GM18951 (cell line): ENCODE results near the gene PRKCB.
A peak's percentile ranks its signal among the peaks of the same experiment; 100 is the strongest.

Experiments used
- POLR2A ChIP-seq: IDR thresholded peaks from 4 replicates; pipeline ENCODE4 v1.6.1; 2011; ENCODE audit warnings: mild to moderate bottlenecking; ENCODE audit not compliant: insufficient read length, insufficient read depth; ENCODE audit errors: extremely low read depth
- in situ Hi-C: fragments of 300-500 bp; cut with MboI; formaldehyde crosslinking; loops from one replicate; pipeline ENCODE4 v1.12.0; 2022; ENCODE audit warnings: low sequenced_read_pairs, mixed read lengths, inconsistent platforms; ENCODE audit not compliant: unreplicated experiment

PRKCB gene

DNA sequence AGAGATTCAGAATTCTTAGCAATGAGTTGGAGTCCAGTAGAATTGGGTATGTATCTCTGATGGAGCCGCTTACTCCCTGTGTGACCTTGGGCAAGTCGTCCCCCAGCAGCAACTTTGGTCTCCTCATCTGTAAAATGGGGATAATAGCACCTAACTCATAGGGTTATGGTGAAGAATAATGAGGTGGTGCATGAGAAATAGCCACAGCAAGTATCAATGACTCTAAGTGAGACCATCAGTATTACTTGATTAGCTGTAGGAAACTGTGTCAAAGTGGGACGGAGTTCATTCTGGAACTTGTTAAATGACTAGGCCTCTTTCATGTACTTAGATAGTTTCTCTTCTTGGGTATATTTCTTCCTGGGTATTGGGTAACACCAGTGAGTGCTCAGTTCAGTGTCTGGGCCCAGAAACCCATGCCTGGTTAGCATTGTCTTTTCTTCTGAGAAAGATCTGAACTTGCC, 6.4 kb downstream of the PRKCB start:
- no peak for TF ChIP-seq POLR2A
- in situ Hi-C loops, result no loop called here

DNA sequence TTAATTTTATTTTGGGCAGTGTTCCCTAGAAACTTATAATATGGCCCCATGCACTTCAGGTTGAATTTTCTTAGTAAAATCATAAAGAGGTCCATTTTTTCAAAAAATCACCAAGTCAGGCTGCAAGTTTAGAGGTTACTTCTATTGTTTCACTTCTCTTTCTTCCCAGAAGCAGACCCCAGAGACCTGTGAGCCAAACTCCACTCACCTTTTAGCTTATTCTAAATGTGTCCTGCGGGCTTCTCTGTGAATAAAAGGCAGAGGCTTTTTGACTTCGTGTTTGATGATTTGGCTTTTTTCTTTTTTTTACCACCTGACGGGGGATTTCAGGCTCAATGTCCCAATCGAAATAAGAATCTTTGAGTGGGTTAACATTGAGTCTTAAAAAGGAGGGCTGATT, 7.4 kb downstream of the PRKCB start:
- in situ Hi-C loops, result no loop called here
- TF ChIP-seq POLR2A, result no peak

DNA sequence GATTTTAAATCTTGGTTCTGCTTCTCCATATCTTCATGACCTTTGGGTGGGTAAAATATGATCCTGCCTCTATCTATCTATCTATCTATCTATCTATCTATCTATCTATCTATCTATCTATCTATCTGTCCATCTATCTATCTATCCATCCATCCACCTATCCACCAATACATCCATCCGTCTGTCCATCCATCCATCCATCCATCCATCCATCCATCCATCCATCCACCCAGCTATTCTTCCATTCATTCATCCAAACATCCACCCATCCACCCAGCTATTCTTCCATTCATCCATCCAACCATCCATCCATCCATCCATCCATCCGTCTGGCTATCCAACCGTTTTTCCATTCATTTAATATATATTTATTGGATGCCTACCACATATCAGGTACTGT, 11.5 kb downstream of the PRKCB start:
- in situ Hi-C loops, result no loop called here
- TF ChIP-seq POLR2A, result no peak

- TF ChIP-seq POLR2A, result no peak
These were observed 12.2 kb downstream of the PRKCB start for GRCh38 chr16:23847948-23848347.

GRCh38 chr16:23848958-23849357, 13.2 kb downstream of the PRKCB start:
- in situ Hi-C loops, result no loop called here
- TF ChIP-seq POLR2A, result no peak

More at GRCh38 chr16:23847948-23848347, 12.2 kb downstream of the PRKCB start:
- in situ Hi-C loops, result no loop called here

DNA sequence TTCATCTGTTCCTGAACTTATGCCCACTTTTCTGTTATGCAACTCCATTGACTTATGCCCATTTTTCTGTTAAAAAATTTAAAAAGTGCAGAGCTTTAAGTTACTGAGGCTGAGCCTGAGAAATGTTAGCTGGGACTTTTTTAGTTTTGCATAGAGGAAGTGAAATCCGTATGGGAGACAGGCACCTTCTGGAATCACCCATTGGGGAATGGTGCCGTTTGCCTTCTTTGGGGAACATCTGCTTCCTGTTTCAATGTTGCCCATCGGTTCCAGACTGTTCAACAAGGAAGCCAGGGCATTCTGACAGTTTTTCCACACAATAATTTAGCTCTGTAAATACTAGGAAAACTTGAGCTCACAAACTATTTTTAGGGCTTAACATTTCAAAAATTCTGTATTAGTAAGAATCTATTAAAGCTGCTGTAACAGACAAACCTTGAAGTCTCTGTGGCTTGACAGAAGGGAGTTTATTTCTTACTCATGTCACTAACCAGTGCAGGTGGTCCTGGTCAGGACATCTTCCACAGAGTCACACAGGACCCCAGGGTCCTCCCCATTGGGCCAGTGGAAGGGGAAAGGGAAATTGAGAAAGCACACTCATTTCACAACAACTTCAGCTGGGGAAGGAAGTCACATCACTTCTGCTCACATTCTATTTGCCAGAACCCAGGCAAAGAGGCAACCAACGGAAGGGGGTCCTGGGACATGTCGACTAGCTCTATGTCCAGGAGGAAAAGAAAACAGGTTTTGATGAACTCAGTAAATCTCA, 17.2 kb downstream of the PRKCB start:
- no peak for TF ChIP-seq POLR2A
- in situ Hi-C loops, result no loop called here

DNA sequence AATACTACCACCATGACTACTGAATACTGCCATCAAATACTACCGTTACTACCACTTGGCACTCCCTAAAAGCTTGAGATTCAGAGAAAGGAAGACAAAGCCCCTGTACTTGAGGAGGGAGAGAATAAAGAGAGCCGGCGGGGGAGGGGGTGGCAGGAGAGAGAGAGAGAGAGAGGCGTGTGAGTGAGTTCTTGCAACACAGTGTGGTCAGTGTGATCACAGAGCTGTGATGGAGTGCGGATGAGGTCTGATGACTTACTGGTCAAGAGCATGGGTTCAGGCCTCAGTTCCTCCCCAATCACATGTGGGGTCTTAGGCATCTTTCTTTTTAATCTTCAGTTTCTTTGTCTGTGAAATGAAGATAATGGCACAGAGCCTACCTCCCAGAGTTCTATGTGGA, 19.2 kb downstream of the PRKCB start:
- in situ Hi-C loops, result no loop called here

DNA sequence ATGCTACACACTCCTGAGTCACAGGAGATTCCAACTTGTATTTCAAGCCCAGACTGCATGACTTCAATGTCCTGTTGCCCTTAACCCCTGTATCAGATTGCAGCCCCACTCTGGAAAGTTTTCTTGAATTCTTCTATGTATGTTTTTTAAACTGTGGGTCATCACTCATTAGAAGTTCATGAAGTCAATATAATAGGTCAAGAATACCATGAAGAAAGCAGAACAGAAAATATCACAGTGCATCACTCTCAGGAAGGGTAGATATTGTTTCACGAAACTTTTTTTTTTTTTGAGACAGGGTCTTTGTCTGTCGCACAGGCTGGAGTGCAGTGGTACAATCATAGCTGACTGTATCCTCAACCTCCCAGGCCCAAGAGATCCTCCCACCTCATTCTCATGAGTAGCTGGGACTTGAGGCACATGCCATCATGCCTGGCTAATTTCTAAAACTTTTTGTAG, 20.5 kb downstream of the PRKCB start:
- in situ Hi-C loops, result no loop called here
- TF ChIP-seq POLR2A, result no peak

More for the DNA sequence above, 19.2 kb downstream of the PRKCB start:
- no peak for TF ChIP-seq POLR2A

- in situ Hi-C loops, result no loop called here
- peak; percentile 10 for TF ChIP-seq POLR2A
These were observed 21.6 kb downstream of the PRKCB start for GRCh38 chr16:23857256-23857880.

GRCh38 chr16:23857881-23858269, 22.1 kb downstream of the PRKCB start:
- in situ Hi-C loops, result no loop called here
- no peak for TF ChIP-seq POLR2A

DNA sequence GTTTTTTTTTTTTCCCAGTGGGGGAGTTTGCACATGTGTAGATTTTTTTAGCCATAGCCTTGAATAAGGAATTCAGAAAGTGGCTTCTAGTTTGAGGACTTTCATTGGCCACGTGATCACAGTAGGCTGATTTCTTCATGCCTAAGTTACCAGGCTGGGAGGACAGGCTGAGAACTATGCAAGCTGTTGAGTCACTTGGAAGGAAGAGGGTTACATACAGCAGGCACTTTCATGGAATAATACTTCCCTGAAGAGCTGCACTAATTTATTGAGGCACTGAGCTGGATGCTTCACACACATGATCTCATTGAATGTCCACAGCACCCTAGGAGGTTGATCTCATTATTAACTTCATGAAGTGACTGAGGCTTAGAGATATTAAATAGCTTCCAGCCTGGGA, 22.8 kb downstream of the PRKCB start:
- TF ChIP-seq POLR2A, result no peak
- in situ Hi-C loops, result no loop called here

- no peak for TF ChIP-seq POLR2A
- in situ Hi-C loops, result no loop called here
These were observed 24.0 kb downstream of the PRKCB start for GRCh38 chr16:23859713-23860269.

DNA sequence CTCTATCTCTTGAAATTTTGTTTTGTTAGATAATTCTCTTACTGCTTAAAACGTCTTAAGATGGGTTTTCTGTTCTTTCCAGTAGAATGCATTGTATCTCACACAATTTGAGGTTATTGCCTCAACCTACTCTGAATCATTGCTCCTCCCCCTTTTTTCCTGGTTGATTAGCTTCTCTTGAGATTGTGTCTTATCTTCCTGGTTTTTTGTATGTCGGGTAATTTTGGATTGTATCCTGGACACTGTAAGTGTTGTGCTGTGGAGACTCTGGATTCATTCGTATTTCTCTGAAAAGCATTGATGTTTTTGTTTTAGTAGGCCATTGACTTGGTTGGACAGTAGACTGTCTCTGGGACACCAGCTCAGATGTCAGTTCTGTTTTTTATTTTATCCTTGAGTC, 26.1 kb downstream of the PRKCB start:
- TF ChIP-seq POLR2A, result no peak
- in situ Hi-C loops, result no loop called here

DNA sequence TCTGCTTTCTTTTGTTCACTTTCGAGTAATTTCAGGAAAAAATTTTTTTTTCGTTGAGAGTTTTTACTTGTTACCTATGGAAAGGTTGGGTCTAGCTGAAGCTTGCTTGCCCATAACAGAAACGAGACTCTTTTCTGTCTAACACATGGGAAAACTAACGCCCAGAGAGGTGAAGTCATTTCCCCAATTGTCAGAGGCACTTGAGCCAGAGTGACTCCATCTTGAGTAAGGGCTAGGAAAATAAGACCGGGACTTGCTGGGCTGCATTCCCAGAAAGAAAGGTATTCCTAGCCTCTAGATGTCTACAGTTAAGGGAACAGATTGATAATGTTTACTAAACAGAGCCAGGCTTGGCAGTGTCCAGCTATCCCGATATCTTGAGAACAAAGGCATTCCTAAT, 26.8 kb downstream of the PRKCB start:
- in situ Hi-C loops, result no loop called here
- no peak for TF ChIP-seq POLR2A
